ENCODE results near the gene KSR1.

KSR1 gene

DNA sequence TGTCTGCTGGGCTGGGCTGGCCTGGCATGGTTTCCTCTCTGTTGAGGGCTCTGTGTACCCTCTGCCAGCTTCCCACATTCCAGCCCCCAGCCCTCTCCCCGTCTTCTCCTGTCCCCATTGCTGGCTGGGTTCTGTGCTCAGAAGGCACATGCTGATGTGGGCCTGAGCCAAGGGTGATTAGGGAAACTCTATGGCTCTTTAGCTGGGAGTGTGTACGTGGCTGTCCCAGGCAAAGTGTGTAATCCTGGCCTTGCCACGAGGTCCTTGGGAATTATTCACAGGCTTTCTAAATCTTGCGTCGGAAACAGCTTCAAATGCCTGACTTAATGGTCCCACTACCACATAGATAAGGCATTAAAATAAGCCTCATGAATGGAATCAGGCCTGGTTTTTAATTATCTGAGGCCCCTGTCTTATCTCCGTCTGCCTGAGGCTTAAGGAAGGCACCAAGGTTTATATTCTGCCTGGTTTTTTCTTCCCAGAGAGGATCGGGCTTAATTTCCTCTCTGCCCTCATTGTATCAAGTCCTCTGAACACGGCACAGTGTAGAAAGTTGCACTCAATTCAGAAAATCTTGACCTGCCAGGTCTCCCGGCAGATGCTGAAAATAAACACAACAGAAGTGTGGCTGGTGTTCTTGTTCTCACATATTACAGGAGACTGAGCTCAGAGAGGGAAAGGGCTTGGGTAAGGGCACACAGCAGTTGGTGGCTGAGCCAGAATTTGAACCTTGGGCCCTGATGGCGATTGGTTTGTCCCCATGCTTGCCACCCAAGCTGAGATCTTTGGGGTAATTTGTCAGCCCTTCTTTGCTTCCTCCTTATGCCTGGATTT, 121.9 kb downstream of the KSR1 start:
- no peak for TF ChIP-seq CEBPB (IDR thresholded peaks at IDR 0.05)
- no peak for TF ChIP-seq TEAD4 (IDR thresholded peaks at IDR 0.05)
- TF ChIP-seq FOXM1 (IDR thresholded peaks at IDR 0.05; ENCODE audit: borderline replicate concordance, low read depth) = no peak
- TF ChIP-seq TAF1 (IDR thresholded peaks at IDR 0.05; ENCODE audit: low read depth) = no peak
- no peak for TF ChIP-seq EGR1 (IDR thresholded peaks at IDR 0.05)
- no peak for TF ChIP-seq RAD21 (IDR thresholded peaks at IDR 0.05; ENCODE audit: low read depth)
- no peak for TF ChIP-seq CREB1 (IDR thresholded peaks at IDR 0.05; ENCODE audit: low read depth)
- TF ChIP-seq EP300 (IDR thresholded peaks at IDR 0.05; ENCODE audit: borderline replicate concordance) = no peak
- TF ChIP-seq, protein P1, sequence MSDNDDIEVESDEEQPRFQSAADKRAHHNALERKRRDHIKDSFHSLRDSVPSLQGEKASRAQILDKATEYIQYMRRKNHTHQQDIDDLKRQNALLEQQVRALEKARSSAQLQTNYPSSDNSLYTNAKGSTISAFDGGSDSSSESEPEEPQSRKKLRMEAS (IDR thresholded peaks at IDR 0.05) = no peak
- TF ChIP-seq NFIC (IDR thresholded peaks at IDR 0.05) = no peak
- no peak for TF ChIP-seq ZBTB7A (IDR thresholded peaks at IDR 0.05; ENCODE audit: low read depth)
- TF ChIP-seq YY1 (IDR thresholded peaks at IDR 0.05; ENCODE audit: low read depth) = no peak
- no peak for TF ChIP-seq TCF12 (IDR thresholded peaks at IDR 0.05; ENCODE audit: low read depth)
- TF ChIP-seq, protein P2, sequence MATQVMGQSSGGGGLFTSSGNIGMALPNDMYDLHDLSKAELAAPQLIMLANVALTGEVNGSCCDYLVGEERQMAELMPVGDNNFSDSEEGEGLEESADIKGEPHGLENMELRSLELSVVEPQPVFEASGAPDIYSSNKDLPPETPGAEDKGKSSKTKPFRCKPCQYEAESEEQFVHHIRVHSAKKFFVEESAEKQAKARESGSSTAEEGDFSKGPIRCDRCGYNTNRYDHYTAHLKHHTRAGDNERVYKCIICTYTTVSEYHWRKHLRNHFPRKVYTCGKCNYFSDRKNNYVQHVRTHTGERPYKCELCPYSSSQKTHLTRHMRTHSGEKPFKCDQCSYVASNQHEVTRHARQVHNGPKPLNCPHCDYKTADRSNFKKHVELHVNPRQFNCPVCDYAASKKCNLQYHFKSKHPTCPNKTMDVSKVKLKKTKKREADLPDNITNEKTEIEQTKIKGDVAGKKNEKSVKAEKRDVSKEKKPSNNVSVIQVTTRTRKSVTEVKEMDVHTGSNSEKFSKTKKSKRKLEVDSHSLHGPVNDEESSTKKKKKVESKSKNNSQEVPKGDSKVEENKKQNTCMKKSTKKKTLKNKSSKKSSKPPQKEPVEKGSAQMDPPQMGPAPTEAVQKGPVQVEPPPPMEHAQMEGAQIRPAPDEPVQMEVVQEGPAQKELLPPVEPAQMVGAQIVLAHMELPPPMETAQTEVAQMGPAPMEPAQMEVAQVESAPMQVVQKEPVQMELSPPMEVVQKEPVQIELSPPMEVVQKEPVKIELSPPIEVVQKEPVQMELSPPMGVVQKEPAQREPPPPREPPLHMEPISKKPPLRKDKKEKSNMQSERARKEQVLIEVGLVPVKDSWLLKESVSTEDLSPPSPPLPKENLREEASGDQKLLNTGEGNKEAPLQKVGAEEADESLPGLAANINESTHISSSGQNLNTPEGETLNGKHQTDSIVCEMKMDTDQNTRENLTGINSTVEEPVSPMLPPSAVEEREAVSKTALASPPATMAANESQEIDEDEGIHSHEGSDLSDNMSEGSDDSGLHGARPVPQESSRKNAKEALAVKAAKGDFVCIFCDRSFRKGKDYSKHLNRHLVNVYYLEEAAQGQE (IDR thresholded peaks at IDR 0.05; ENCODE audit: low read depth) = no peak
- TF ChIP-seq USF1 (IDR thresholded peaks at IDR 0.05) = no peak

DNA sequence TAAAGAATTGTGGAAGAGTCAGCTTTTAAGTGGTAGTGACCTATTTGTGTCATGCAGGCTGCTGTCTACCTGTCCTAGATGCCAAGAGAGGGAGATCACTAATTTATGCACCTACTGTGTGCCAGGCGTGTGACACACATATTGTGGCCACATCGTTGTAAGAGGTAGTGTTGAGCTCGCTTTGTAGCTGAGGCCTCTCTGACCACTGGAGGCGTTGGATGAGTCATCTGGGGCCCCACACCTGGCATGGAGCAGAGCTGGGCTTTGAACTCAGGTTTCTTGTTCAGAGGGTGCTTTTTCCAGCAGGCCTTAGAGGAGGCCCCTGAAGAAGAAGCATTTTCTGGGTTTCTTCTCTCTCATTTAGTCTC, 122.5 kb downstream of the KSR1 start:
- no peak for TF ChIP-seq TAF1 (IDR thresholded peaks at IDR 0.05; ENCODE audit: low read depth)
- no peak for TF ChIP-seq USF1 (IDR thresholded peaks at IDR 0.05)
- TF ChIP-seq, protein P2 (IDR thresholded peaks at IDR 0.05; ENCODE audit: low read depth) = no peak

DNA sequence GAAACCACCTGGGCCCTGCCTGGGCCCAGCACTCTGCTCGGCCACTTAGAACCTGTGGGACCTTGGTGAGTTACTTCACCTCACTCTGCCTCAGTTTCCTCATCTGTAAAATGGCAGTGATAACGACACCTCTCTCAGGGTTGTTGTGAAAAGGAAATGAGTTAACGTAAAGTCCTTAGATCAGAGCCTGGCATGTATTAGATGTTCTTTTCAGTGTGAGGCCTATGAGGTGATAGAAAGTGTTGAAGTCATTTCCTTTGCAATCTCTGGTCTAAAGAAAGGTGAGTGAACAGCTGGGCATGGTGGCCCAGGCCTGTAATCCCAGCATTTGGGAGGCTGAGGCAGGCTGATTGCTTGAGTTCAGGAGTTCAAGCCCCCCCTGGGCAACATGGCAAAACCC, 123.1 kb downstream of the KSR1 start:
- TF ChIP-seq, protein P2 (IDR thresholded peaks at IDR 0.05; ENCODE audit: low read depth) = no peak
- TF ChIP-seq ZBTB7A (IDR thresholded peaks at IDR 0.05; ENCODE audit: low read depth) (no peak), USF1 (IDR thresholded peaks at IDR 0.05) (no peak), EGR1 (IDR thresholded peaks at IDR 0.05) (no peak), CREB1 (IDR thresholded peaks at IDR 0.05; ENCODE audit: low read depth) (no peak), CEBPB (IDR thresholded peaks at IDR 0.05) (no peak), YY1 (IDR thresholded peaks at IDR 0.05; ENCODE audit: low read depth) (no peak), NFIC (IDR thresholded peaks at IDR 0.05) (no peak), TEAD4 (IDR thresholded peaks at IDR 0.05) (no peak), RAD21 (IDR thresholded peaks at IDR 0.05; ENCODE audit: low read depth) (no peak), FOXM1 (IDR thresholded peaks at IDR 0.05; ENCODE audit: borderline replicate concordance, low read depth) (no peak), TAF1 (IDR thresholded peaks at IDR 0.05; ENCODE audit: low read depth) (no peak), EP300 (IDR thresholded peaks at IDR 0.05; ENCODE audit: borderline replicate concordance) (no peak)
- TF ChIP-seq, protein P1 (IDR thresholded peaks at IDR 0.05) = no peak

- TF ChIP-seq EP300 (IDR thresholded peaks at IDR 0.05; ENCODE audit: borderline replicate concordance) (no peak), EGR1 (IDR thresholded peaks at IDR 0.05) (no peak), FOXM1 (IDR thresholded peaks at IDR 0.05; ENCODE audit: borderline replicate concordance, low read depth) (no peak)
- TF ChIP-seq, protein P1 (IDR thresholded peaks at IDR 0.05) = no peak
These were observed 123.7 kb downstream of the KSR1 start for GRCh38 chr17:27579897-27580321.
